ENCODE data around the gene H2BW1.
"Not testable (repeated sequence)": the region's sequence is repeated elsewhere in the genome, so short reads cannot be mapped to it uniquely, and the experiment has no call there.

The H2BW1 gene

GRCh38 chrX:104013606-104014005 is at the start of gene H2BW1:
Gene H2BW1 (minus strand): TSS chrX:104013708. CDS start chrX:104013576, 132 bp downstream.
- DNase-seq: no peak

GRCh38 chrX:104062636-104063035 is 49.1 kb upstream of the H2BW1 start:
- not testable (repeated sequence) for DNase-seq

- not testable (repeated sequence) for DNase-seq
These were observed 41.4 kb upstream of the H2BW1 start for GRCh38 chrX:104054956-104055355.

- DNase-seq: no peak
These were observed 33.7 kb upstream of the H2BW1 start for GRCh38 chrX:104047171-104047570.

- DNase-seq: no peak
These were observed 32.1 kb upstream of the H2BW1 start for GRCh38 chrX:104045642-104046041.

GRCh38 chrX:104041003-104041402 is 27.5 kb upstream of the H2BW1 start:
- DNase-seq: no peak

- no peak for DNase-seq
These were observed 26.4 kb upstream of the H2BW1 start, which contains the start of gene H2BW2 for GRCh38 chrX:104039689-104040505. Gene H2BW2 (plus strand): TSS chrX:104039956. CDS start chrX:104039995, 39 bp downstream.

GRCh38 chrX:104018126-104018525 is 4.6 kb upstream of the H2BW1 start:
- no peak for DNase-seq

GRCh38 chrX:104015576-104015975 is 2.1 kb upstream of the H2BW1 start:
- DNase-seq: not testable (repeated sequence)

GRCh38 chrX:104013158-104013557 is 350 bp downstream of the H2BW1 start:
- no peak for DNase-seq

GRCh38 chrX:104008831-104009230 is 4.7 kb downstream of the H2BW1 start:
- DNase-seq: no peak

- DNase-seq: no peak
These were observed 14.3 kb downstream of the H2BW1 start for GRCh38 chrX:103999234-103999633.

- DNase-seq: not testable (repeated sequence)
These were observed 30.0 kb downstream of the H2BW1 start for GRCh38 chrX:103983508-103983907.

- DNase-seq: not testable (repeated sequence)
These were observed 50.9 kb downstream of the H2BW1 start, which contains the start of gene TMSB15B for GRCh38 chrX:103962411-103963278. Gene TMSB15B (plus strand): TSS chrX:103962627.
